Measurements from ENCODE around the gene PREX1.

The PREX1 gene

GRCh38 chr20:48733296-48733790 is 94.5 kb downstream of the PREX1 start:
- TF ChIP-seq SPI1 (IDR thresholded peaks at IDR 0.05; ENCODE audit: borderline replicate concordance, low read depth), result no peak
- TF ChIP-seq GABPA (IDR thresholded peaks at IDR 0.05; ENCODE audit: low read depth), result no peak
- no peak for TF ChIP-seq CTCF (IDR thresholded peaks at IDR 0.05; ENCODE audit: insufficient read depth, low read length)
- no peak for TF ChIP-seq POLR2AphosphoS5 (IDR thresholded peaks at IDR 0.05; ENCODE audit: low read depth)
- no peak for TF ChIP-seq REST (IDR thresholded peaks at IDR 0.05; ENCODE audit: insufficient replicate concordance, low read depth)
- Histone ChIP-seq H3K4me3 (replicated peaks; ENCODE audit: insufficient read depth, low read length) (no peak overlapping the region), H3K27ac (replicated peaks) (no peak overlapping the region), H3K27me3 (ENCODE audit: insufficient read depth, poor library complexity, severe bottlenecking) (no peaks in the 10 kb centered on the region)
- DNase-seq (ENCODE audit: low read depth in 1 of 2, low spot score in 1 of 2), result no peak

GRCh38 chr20:48732081-48732829 is 95.5 kb downstream of the PREX1 start:
- DNase-seq (ENCODE audit: low read depth in 1 of 2, low spot score in 1 of 2), result no peak
- Histone ChIP-seq H3K27me3 (ENCODE audit: insufficient read depth, poor library complexity, severe bottlenecking) (no peaks in the 10 kb centered on the region), H3K27ac (replicated peaks) (no peak overlapping the region)

More at GRCh38 chr20:48732081-48732829, 95.5 kb downstream of the PREX1 start:
- no peak overlapping the region for H3K4me3 ChIP-seq (replicated peaks; ENCODE audit: insufficient read depth, low read length)
- TF ChIP-seq CTCF (IDR thresholded peaks at IDR 0.05; ENCODE audit: insufficient read depth, low read length) (no peak), GABPA (IDR thresholded peaks at IDR 0.05; ENCODE audit: low read depth) (no peak), SPI1 (IDR thresholded peaks at IDR 0.05; ENCODE audit: borderline replicate concordance, low read depth) (no peak), REST (IDR thresholded peaks at IDR 0.05; ENCODE audit: insufficient replicate concordance, low read depth) (no peak), POLR2AphosphoS5 (IDR thresholded peaks at IDR 0.05; ENCODE audit: low read depth) (no peak)

Data from HL-60 (cell line).